NOMO-1 treated with dmso at 0.1 percent for 144 hours (cell line): ENCODE measurements around the gene MARK1.

ENCODE experiments used
- DNase-seq: peaks from one replicate; lab custom pipeline; 2025; ENCODE audit not compliant: unreplicated experiment; lab: John Stamatoyannopoulos, UW

Gene MARK1

DNA sequence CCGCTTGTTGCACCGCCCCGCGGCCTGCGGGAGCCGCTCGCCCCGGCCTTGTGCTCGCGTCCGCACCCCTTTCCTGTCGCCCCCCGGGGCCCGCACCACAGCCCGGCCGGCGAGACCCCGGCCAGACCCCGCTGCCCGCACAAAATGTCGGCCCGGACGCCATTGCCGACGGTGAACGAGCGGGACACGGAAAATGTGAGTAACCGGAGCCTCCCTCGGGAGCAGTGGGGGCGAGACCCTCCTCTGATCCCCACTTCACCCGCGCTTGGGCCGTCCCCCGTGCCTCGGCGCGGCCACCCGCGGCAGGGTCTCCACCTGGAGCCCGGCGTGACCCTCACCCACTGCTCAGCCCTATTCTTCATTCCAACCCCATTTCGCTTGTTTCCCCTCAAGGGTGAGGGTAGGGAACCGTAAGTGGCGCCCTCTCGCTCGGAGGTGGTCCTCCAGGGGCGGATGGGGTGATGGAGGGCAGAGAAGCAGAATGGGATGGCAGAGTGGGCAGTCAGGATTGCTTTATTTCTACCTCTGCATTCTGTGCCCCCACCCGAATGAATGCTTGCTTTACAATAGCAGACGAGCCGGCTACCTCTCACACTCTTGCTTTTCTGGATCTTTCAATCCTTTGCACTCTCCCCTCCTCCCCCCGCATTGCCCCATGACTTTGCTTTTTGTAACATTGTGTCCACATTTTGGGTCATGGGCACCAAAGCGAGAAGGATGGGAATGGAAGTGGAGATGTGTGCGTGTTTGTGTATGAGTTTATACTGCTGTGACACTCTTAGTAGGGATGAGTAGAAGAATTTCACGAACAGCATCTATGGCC, 954 bp downstream of the MARK1 start:
- DNase-seq, result no peak

DNA sequence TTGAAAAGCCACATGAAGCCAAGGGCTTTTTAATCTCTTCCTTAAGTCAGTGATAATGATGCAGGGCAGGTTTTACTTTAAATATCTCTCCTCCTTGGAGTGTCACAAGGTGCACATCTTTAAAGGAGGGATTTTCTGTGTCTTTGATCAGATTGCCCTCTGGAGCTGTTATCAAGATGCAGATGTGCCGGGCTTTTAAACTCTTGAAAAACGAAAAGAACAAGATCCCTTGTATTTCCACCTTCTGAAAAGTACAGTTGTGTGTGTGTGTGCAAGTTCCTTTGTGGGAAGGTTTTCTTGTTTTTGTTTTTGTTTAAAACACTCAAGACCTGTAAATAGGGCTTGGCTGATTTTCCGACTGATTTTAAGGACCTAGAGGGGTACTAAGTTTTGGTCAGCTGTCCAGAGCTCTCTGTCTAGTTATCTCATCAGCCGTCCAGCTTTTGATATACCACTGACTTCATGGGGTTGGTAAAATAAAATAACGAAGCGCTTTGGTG, 1.6 kb downstream of the MARK1 start:
- DNase-seq, result no peak

DNA sequence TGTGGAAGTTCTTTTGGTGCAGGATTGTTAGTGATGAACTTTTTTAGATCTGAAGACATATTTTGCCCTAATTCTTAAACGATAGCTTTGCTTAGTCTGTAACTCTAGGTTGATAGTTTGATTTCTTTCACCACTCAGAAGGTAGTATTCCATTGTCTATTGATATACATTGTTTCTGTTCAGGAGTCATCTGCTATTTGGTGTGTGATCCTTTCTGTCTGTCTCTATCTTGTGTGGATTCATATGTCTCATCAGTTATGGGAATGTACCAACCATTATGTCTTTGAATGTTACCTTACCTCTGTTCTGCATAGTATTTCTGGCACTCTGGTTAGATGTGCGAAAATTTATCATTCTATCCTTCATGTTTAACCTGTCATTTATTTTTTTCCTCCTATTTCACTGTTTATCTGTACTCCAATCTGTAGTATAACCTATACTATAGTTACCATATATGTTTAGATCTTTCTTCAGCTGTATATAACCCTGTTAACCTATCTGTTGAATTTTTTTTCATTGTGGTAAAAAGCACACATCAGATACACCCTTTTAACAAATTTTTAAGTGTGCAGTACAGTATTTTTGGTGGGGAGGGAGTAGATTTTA, 5.7 kb downstream of the MARK1 start:
- no peak for DNase-seq

DNA sequence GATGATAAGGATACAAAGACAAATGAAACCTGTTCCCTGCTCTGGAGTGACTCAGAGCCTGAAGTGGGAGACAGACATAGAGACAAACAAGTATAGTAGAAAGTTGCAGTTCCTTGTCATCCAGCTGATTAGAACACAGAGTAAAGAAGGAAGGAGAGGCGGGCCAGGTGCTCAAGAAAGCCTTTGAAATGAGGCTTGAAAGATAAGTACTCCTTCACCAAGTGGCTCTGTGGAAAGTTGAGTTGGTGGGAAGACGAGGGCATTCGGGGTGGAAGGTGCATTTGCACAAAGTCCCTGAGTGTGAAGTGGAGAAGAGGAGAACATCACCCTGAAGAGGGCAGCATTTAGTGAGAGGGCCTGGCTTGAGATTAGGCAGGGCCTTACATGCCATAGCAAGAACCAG, 17.0 kb downstream of the MARK1 start:
- no peak for DNase-seq

DNA sequence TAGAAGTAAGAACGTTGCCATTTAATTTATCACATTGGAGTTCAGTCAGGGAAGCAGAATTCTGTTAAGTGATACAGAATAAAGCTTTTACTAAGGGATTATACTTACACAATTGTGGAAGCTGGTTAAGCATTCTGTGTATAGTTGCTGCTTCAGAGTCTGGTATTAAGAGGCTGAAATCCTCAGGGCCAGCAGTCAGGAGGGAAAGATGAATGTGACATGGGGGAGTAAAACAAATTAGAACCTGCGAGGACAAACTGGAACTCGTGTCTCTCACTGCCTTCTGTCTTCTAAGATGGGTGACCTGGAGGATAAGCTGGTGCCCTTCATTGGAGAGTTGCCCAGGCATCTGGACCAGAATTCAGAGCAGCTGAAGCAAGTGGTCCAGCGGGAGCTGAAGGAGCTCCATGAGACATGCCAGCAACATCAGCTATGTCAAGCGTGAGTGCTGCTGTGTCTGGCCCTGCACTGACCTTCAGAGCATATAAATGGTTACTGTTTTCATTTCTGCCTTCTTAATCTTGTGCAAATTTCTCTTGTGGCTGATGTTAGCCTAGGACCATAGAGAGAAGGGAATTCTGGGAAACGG, 23.0 kb downstream of the MARK1 start:
- DNase-seq, result no peak

GRCh38 chr1:220551718-220552117, 23.8 kb downstream of the MARK1 start:
- no peak for DNase-seq

DNA sequence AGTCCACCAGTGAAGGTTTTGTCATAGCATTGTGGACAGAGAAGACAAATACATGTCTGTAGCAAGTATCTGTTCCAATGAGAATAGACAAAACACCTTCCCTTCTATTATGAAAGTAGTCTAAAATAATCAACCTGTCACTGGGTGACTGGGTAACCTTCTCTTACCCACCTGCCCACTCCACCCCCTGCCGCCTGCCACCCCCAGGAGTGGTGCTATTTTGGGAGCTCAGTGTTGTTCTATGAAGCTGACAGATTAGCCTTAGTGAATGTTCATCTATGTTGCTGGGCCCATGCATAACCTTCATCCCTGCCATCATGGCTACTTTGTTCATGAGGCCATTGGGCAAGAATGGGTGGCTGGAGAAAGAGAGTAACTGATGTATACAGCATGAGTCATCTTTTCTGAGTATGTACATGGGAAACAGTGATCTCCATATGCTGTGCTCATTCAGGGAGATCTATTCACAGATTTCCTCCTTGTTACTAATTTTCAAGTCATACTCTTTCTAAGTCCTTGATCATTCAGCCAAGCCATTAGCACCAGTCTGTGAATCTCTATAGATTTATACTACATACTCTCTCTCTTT, 24.8 kb downstream of the MARK1 start:
- no peak for DNase-seq

DNA sequence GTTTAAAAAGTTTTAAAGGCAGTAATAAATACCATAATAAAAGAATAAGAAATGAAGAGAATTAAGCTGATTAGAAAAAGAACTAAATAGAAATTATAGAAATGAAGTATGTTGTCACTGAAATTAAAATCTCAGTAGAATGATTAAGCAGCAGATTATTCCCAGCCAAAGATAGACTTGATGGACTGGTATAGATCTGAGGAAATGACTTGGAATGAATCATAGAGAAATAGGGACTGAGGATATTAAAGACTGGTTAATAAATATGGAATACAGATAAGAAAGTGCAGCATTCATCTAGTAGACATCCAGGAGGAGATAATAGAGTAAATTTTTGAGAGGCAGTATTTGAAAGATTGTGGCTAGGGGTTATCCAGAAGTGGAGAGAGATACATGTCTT, 28.7 kb downstream of the MARK1 start:
- no peak for DNase-seq

- DNase-seq, result no peak
Observed at GRCh38 chr1:220563564-220563963, 35.6 kb downstream of the MARK1 start.

GRCh38 chr1:220564216-220564615, 36.3 kb downstream of the MARK1 start:
- no peak for DNase-seq

- no peak for DNase-seq
Observed at GRCh38 chr1:220565670-220566069, 37.7 kb downstream of the MARK1 start.

DNA sequence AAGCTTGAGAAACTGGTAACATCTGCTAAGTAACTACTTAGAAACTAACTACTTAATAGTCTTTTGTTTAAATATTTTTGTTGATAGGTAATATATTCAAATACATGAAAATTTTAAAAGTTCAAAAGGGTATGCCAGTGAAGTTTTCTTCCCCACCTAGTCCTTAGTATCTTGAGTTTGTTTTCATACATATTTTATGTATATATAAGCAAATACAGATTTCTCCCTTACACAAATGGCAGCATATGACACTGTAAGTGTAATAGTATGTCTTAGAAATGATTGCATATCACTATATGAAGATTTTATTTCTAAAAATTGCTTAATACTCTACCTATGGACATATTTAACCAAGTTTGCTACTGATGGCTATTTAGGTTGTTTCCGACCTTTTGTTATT, 38.9 kb downstream of the MARK1 start:
- DNase-seq, result no peak

- peak; percentile 0 for DNase-seq
Observed at GRCh38 chr1:220572416-220572815, 44.5 kb downstream of the MARK1 start.

DNA sequence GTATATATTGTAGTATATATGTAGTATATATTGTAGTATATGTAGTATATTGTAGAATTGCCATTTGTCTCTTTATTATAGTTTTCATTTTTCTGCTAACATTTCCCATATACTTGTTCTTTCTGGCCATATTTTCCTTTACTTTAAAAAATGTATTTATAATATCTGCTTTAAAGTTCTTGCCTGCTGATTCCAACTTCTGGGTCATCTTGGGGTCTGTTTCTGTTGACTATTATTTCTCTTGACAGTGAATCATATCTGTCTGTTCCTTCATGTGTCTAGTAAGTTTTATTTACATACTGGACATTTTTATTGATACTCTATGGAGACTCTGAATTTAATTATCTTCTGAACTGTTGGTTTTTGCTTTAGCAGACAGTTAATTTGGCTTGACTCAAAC, 45.9 kb downstream of the MARK1 start:
- no peak for DNase-seq

GRCh38 chr1:220575718-220576497, 48.0 kb downstream of the MARK1 start:
- DNase-seq, result no peak

DNA sequence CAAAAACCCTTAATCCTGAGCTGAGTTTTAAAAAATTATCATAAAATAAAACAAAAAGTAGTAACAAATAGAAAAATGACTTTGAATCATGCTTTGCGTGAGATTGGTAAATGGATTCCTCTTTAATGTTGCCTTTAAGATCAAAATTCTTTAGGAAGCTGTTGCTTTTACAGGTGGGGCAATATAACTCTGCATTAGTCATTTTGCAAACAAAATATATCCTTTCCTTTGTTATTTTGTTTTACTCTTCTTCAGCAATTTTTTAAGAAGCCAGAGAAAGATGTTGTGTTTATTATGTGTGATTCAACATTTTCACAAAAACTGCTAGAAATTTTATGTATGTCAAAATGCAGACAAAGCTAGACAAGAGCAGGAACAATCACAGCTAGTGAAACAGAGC, 50.0 kb downstream of the MARK1 start:
- DNase-seq, result no peak

DNA sequence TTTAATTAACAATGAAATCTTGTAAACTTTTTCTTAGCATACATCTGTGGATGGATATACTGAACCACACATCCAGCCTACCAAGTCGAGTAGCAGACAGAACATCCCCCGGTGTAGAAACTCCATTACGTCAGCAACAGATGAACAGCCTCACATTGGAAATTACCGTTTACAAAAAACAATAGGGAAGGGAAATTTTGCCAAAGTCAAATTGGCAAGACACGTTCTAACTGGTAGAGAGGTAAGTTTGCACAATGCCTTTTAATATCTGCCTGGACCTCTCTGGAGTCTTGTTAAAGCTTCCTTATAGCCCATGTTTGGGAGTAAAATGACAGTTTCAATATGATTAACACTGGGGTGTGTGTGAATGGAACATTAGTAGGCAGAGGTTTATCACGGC, 51.4 kb downstream of the MARK1 start:
- DNase-seq, result no peak

DNA sequence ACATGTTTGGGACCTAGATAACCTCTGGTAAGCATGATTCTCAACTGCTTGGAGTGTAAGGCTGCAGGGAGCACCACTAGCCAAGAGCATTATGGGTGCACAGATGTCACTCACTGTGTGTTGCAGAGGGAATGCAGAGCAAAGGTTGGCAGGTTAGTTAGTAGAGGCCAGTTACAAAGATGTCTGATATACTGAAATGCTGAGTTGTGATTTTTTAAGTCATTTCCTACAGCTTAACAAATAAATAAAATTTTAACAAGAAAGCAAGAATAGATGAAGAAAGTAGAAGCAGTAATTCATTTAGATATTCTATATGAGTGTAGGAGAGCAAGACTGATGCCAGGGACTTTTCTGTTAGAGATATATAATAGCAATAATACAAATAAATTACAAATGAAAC, 64.8 kb downstream of the MARK1 start:
- no peak for DNase-seq

DNA sequence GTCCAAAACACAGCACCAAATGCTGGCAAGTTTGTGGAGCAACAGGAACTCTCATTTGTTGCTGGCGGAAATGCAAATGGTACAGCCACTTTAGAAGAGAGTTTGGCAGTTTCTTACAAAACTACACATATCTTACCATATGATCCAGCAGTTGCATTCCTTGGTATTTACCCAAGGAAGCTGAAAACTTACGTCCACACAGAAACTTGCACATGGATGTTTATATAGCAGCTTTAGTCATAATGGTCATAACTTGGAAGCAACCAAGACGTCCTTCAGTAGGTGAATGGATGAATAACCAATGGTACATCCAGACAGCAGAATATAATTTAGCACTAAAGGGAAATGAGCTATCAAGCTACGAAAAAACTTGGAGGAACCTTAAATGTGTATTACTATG, 66.4 kb downstream of the MARK1 start:
- no peak for DNase-seq

DNA sequence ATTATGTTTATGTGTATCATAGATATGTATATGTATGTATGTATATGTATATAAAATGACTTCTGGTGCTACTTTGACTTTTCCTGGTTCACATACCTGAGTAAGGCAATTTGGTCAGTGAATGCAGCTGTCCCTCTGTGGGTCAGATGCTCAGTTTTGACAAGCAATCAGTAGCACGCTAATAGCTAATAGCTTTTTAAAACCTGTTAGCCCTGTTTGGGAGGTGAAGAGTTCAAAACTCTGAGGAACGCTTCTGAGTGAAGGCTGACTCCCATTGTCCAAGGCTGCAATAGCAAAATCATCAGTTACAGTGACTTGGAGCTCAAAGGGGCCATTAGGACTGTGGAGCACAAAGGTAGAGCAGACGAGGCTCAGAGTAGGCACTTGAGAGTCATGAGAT, 67.2 kb downstream of the MARK1 start:
- DNase-seq, result no peak

- DNase-seq, result no peak
Observed at GRCh38 chr1:220604926-220605325, 77.0 kb downstream of the MARK1 start.
